ENCODE results near the gene TMEM43.

TMEM43 gene

DNA sequence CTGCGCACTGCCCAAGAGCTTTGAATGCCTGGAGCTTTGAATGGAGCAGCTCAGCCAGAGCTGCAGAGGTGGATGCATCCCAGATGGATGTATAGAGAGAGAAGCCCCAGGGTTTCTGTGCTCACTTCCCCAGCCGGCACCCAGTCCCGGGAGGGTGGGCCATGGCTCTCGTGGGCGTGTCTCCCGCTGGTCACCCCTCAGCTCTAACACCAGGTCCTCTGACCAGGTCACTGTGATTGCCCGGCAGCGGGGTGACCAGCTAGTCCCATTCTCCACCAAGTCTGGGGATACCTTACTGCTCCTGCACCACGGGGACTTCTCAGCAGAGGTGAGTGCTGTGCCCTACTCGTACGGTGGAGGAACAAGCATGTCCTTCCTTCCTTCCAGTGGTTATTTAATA lies 10.7 kb downstream of the TMEM43 start:
- H3K4me3 ChIP-seq (ENCODE audit: low read depth, low read length), result no peak overlapping the region
- no peak for DNase-seq (ENCODE audit: low read depth)
- TF ChIP-seq MYC (IDR thresholded peaks at IDR 0.05; ENCODE audit: low read depth, low read length), result no peak
- TF ChIP-seq, protein P1, sequence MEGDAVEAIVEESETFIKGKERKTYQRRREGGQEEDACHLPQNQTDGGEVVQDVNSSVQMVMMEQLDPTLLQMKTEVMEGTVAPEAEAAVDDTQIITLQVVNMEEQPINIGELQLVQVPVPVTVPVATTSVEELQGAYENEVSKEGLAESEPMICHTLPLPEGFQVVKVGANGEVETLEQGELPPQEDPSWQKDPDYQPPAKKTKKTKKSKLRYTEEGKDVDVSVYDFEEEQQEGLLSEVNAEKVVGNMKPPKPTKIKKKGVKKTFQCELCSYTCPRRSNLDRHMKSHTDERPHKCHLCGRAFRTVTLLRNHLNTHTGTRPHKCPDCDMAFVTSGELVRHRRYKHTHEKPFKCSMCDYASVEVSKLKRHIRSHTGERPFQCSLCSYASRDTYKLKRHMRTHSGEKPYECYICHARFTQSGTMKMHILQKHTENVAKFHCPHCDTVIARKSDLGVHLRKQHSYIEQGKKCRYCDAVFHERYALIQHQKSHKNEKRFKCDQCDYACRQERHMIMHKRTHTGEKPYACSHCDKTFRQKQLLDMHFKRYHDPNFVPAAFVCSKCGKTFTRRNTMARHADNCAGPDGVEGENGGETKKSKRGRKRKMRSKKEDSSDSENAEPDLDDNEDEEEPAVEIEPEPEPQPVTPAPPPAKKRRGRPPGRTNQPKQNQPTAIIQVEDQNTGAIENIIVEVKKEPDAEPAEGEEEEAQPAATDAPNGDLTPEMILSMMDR (IDR thresholded peaks at IDR 0.05; ENCODE audit: low read depth, low read length), result no peak
- TF ChIP-seq, protein P2, sequence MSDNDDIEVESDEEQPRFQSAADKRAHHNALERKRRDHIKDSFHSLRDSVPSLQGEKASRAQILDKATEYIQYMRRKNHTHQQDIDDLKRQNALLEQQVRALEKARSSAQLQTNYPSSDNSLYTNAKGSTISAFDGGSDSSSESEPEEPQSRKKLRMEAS (IDR thresholded peaks at IDR 0.05; ENCODE audit: low read depth, low read length), result no peak
- no peak for TF ChIP-seq POLR2A (IDR thresholded peaks at IDR 0.05; ENCODE audit: extremely low read depth, insufficient read length)

DNA sequence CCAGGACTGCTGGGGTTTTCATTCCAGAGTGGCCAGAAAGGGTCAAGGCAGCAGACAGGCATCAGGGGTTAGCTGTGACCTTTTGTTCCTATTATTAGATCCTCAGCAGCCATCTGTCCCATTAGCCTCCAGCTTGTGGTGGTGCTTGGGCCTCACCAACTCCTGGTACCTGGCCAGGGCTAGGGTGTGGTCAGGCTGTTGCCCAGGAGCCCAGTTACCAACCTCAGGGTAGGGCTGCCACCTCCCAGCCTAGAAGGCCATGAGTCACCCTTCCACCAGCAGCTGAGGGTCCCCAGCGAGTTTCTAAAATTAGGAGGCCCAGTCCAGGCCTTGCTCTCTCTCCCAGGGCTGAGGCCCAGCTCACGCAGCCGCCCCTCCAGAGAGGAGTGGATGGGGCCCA lies 12.2 kb downstream of the TMEM43 start:
- TF ChIP-seq, protein P2 (IDR thresholded peaks at IDR 0.05; ENCODE audit: low read depth, low read length), result no peak
- TF ChIP-seq MYC (IDR thresholded peaks at IDR 0.05; ENCODE audit: low read depth, low read length), result no peak
- TF ChIP-seq POLR2A (IDR thresholded peaks at IDR 0.05; ENCODE audit: extremely low read depth, insufficient read length), result no peak
- TF ChIP-seq, protein P1 (IDR thresholded peaks at IDR 0.05; ENCODE audit: low read depth, low read length), result no peak
- no peak overlapping the region for H3K4me3 ChIP-seq (ENCODE audit: low read depth, low read length)
- no peak for DNase-seq (ENCODE audit: low read depth)

DNA sequence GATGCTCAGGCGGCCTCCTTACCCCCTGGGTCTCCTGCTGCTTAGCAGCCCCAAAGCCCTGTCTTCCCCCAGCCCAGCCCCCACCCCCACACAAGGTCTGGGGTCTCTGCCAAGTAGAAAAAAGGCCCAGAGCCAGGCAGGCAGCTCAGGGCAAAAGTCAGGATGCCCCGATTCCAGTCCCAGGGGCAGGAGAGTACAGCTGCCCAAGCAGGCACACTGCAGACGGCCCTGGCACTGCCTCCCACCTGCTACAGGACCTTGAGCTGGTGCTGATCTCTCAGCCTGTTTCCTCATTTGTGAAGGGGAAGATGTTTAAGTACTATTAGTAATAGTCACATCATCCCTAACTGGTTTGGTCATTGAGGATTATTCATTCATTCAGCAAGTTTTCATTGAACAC lies 12.6 kb downstream of the TMEM43 start:
- H3K4me3 ChIP-seq (ENCODE audit: low read depth, low read length), result no peak overlapping the region
- TF ChIP-seq, protein P1 (IDR thresholded peaks at IDR 0.05; ENCODE audit: low read depth, low read length), result no peak
- TF ChIP-seq POLR2A (IDR thresholded peaks at IDR 0.05; ENCODE audit: extremely low read depth, insufficient read length) (no peak), MYC (IDR thresholded peaks at IDR 0.05; ENCODE audit: low read depth, low read length) (no peak)
- TF ChIP-seq, protein P2 (IDR thresholded peaks at IDR 0.05; ENCODE audit: low read depth, low read length), result no peak
- DNase-seq (ENCODE audit: low read depth), result no peak

DNA sequence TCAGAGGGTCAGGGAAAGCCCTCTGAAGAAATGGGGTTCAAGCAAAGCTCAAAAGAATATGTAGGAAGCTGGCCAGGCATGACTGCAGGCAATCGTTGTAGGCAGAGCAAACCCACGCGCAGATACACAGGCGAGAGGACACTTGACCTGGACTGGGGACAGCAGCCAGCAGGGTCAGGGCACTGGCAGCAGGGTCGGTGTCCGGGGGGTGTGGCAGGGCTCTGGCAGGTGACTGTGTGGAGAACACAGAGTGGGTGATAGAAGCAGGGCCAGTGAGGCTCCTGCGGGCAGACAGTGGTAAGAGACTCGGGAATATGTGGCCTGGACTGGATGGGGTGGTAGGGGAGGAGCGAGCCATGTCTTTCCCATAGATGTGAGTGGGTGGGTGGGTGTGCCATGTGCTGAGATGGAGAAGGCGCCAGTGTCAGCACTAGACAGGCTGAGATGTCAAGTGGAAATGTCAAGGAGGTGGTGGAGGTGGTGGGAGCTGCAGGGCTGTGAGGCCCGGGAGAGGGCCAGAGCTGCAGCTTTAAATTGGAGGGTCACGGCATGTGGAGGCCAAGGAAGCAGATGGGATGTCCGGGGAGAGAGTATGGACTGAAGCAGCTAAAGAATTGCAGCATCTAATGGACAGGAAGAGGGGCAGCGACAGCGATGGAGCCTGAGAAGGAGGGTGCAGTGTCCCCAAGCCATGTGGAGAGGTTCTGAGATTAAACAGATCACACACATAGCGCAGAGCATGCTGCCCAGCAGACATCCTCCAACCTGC lies 13.4 kb downstream of the TMEM43 start:
- DNase-seq (ENCODE audit: low read depth), result no peak
- TF ChIP-seq, protein P2 (IDR thresholded peaks at IDR 0.05; ENCODE audit: low read depth, low read length), result no peak
- no peak for TF ChIP-seq MYC (IDR thresholded peaks at IDR 0.05; ENCODE audit: low read depth, low read length)
- TF ChIP-seq, protein P1 (IDR thresholded peaks at IDR 0.05; ENCODE audit: low read depth, low read length), result no peak
- no peak for TF ChIP-seq POLR2A (IDR thresholded peaks at IDR 0.05; ENCODE audit: extremely low read depth, insufficient read length)
- no peak overlapping the region for H3K4me3 ChIP-seq (ENCODE audit: low read depth, low read length)

DNA sequence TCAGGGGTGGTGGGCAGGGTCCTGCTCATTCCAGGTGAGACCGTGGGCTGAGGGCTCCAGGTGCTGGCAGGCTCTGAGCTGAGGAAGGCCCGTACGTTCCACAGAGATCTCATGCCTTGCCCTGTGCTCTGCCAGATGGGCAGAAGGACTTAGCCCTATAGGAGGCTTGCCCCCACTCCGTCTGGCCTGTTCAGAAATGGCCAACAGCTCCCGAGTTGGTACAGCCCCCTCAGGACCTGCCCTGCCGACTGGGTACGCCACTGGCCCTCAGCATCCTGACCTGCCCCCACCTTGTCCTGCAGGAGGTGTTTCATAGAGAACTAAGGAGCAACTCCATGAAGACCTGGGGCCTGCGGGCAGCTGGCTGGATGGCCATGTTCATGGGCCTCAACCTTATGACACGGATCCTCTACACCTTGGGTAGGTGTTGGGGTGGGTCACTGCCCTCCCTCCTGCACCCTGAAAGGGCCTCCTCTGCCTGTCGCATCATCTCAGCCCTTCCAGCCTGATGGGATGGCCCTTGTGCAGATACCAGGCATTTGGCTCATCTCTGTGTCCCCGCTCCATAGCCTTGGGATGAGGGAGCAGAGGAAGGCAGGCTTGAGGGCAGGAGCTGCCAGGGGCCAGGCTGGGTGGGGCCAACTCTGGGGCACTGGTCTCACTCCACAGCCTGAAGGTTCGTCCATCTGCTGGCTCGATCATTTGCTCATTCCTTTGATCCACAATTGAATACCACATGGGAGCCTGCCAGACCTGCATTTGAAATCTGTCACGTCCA lies 14.2 kb downstream of the TMEM43 start:
- H3K4me3 ChIP-seq (ENCODE audit: low read depth, low read length), result no peak overlapping the region
- no peak for DNase-seq (ENCODE audit: low read depth)
- TF ChIP-seq MYC (IDR thresholded peaks at IDR 0.05; ENCODE audit: low read depth, low read length) (no peak), POLR2A (IDR thresholded peaks at IDR 0.05; ENCODE audit: extremely low read depth, insufficient read length) (no peak)
- TF ChIP-seq, protein P2 (IDR thresholded peaks at IDR 0.05; ENCODE audit: low read depth, low read length), result no peak
- TF ChIP-seq, protein P1 (IDR thresholded peaks at IDR 0.05; ENCODE audit: low read depth, low read length), result no peak

All from NB4 (cell line).